Kidney capillary endothelial cell (primary cell): ENCODE results near the gene ZNF492.
"Not testable (repeated sequence)": the region's sequence is repeated elsewhere in the genome, so short reads cannot be mapped to it uniquely, and the experiment has no call there.

Experiments used
- DNase-seq: peaks from one replicate; pipeline ENCODE4 v3.0.0-alpha.2; 2018; ENCODE audit warnings: low spot score

Gene ZNF492

GRCh38 chr19:22633706-22634449 lies at the start of gene ZNF492:
TSS of gene ZNF492 (plus strand) at chr19:22634324. CDS start at chr19:22653400, 19,076 bp downstream.
- DNase-seq, result peak; percentile 68

GRCh38 chr19:22595422-22595821 lies 38.7 kb upstream of the ZNF492 start:
- no peak for DNase-seq

- DNase-seq, result no peak
Measured at GRCh38 chr19:22595918-22596341, 38.2 kb upstream of the ZNF492 start.

GRCh38 chr19:22600690-22601648 lies 33.2 kb upstream of the ZNF492 start:
- no peak for DNase-seq

DNA sequence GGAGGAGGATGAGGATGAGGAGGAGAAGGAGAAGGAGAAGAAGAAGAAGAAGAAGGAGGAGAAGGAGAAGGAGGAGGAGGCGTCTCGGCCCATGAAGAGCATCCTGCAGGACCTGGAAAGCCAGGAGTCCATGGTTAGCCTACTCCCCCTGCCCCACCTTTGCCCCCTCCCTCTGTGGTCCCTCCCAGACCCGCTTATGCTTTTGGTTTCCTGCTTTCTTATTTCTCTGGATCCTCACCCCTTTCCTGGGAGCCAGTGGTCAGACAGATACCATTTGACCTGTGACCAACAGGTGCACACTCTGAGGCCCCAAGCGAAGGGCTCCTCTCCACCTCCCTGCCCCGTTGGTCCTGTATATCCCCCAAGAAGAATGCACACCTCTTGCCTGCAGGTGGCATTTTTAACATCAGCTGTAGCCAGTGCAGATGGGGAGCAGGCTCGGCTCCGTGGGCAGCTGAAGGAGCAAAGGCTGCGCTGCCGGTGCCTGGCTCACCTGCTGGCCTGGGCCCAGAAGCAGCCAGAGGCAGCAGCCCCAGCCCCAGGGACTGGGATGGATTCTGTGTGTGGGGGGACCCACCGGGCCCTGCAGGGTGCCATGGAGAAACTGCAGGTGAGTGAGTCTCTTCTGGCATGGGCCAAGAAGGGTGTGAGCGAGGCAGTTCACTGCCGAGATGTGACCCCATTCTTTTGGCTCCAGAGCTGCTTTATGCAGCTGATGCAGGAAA lies 32.1 kb upstream of the ZNF492 start:
- no peak for DNase-seq

- no peak for DNase-seq
Measured at GRCh38 chr19:22602631-22603272, 31.4 kb upstream of the ZNF492 start.

- no peak for DNase-seq
Measured at GRCh38 chr19:22603518-22604440, 30.3 kb upstream of the ZNF492 start.

- DNase-seq, result no peak
Measured at GRCh38 chr19:22604571-22605274, 29.4 kb upstream of the ZNF492 start.

DNA sequence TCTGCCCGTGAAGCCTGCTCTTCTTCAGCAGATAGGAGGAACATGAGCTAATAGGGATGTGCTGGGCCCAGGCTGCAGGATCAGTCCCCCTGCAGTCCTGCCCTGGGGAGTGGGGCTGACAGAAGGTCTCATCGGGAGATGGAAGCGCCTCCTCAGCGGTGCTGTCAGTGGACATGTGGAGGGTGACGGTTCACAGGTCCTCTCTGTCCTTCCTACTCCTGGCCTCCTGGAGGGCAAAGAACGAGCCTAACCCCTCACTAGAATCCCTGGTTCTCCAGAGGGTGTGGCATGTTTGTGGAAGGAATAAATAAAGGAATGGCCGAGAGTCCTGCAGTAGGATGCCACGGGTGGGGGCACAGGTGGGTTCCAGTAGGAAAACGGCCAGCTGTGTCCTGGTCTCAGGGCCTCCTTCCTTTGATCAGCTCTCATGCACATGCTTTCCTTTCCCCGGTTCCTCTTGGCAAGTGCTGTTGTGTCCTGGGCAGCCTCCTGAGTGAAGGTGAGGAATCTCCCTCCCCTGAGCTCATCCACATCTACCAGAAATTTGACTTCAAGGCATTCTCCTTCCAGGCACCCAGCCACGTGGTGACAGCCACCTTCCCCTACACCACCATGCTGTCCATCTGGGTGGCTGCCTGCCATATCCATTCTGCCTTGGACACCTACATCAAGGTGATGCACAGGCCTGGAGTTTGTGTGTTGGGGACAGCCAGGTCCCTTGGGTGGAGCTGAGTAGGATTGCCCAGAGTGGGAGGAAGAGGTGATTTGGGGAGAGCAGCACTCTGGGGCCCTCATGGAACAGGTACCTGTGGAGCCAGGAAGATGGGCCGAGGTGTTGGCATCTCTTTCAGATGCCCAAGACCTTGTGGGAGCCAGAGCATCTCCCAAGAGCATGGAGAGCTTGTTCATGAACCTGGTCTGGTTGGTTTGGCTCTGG lies 28.6 kb upstream of the ZNF492 start:
- DNase-seq, result no peak

GRCh38 chr19:22606212-22606553 lies 27.9 kb upstream of the ZNF492 start:
- DNase-seq, result no peak

DNA sequence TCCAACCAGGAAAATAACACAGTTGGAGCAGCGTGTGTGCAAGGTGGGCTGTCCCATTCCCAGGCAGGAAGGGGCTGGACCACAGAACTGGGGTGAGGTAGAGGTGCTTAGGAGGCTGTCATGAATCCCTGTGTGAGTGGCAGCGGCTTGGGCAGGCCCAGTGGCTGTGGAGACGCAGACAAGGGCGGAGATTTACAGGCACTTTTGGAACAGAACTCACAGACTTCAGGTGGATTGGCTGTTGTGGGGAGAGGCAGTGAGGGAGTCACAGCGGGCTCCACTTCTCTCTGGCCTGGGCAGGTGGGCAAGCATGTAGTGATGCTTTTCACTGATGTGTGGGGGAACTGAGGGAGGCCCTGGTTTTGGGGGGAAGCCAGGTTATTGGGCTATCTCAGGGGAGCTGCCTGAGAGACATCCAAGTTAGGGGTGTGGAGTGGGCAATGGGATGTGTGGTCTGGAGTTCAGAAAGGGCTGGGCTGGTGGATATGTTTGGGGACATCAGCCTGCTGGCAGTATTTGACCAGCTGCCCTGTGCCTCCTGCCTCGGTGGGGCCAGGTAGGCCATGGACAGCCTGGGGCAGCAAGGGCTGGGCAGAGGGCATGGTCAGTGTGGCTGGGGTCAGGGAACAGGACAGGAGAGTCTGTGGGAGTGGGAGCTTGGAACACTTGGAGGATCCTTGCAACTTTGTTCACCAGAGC lies 27.0 kb upstream of the ZNF492 start:
- DNase-seq, result no peak

- DNase-seq, result no peak
Measured at GRCh38 chr19:22607653-22608430, 26.3 kb upstream of the ZNF492 start.

DNA sequence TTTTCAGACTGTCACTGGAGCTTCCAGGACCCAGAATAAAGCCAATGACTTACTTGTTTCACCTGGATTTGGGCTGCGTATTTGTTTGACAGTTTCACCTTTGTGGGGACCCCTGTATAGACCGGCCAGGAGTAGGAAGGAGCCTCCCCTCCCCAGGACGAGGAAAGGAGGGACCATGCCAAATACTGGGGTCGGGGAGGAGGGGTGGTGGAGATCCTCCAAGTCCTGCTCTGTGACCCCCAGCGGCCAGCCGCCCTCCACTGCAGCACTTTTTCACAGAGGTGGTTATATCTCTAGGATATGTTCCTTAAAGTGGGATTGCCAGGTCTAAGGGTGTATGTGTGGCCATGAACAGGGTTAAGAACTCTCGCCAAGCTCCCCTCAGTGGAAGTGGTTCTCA lies 25.7 kb upstream of the ZNF492 start:
- no peak for DNase-seq

GRCh38 chr19:22609630-22610029 lies 24.5 kb upstream of the ZNF492 start:
- DNase-seq, result no peak

DNA sequence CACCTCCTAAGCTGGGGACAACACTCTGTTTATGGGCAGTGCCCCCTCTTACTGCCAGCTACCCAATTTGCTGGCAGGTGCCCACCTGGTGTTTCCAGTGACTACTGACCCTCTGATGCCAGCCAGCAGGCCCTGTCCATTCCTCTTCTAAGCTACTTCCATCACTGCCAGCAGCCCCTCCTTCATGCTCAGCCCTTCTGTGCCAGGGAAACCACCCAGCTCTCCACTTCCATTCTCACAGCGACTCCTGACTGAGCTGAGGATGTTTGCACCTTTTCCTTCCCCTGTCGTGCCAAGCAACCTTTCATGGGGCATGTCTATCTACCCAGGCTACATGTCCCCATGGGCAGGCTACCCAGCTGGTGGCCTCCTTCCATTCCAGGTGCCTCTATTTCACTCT lies 24.0 kb upstream of the ZNF492 start:
- DNase-seq, result no peak

GRCh38 chr19:22612316-22612715 lies 21.8 kb upstream of the ZNF492 start:
- no peak for DNase-seq

DNA sequence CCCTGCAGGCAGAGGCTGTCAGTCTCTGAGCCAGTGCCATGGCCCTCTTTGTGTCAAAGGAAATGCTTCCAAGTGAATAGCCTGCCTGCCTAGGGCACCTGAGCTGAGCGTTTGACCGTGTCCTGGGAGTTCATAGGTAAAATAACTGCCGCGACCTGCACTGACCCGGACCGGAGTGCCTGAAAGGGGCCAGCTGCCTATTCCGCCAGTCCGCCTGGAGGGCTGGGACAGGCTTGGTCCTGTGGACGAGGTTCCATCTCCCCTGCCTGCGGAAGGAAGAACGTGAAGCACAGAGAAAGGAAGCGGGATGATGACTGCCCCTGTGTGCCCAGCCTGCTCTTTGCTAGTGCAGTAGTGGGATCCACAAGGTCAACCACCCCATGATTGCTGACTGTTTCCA lies 17.5 kb upstream of the ZNF492 start:
- no peak for DNase-seq

DNA sequence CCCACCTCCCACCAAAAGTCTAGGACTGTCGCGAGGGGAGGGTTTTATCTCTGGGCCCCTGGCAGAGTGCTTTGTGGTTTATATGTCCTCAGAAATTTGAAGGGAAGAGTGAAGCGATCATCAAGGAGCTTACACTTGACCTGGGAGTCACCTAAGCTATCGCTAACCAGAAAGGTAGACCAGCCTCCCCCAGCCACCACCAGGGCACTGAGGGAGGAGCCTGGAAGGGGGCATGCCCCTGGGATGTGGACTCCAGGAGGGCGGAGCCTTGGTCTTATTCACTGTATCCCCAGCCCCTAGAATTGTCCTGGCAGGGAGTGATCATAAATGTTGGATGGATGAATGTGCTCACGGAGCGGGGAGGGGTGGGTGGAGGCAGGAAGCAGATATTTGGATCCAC lies 16.9 kb upstream of the ZNF492 start:
- not testable (repeated sequence) for DNase-seq
